ENCODE measurements around the gene NBDY. TPM values are rescaled to one million over a fixed set of nuclear protein-coding genes. Genes with fewer than 3 reads are reported as not detected.
A peak's percentile ranks its signal among the peaks of the same experiment; 100 is the strongest.

NBDY gene
- total and polyA plus RNA-seq, 2 of the 4 experiments (the other 2 are of a cell fraction): 3.2 to 61.5 TPM

DNA sequence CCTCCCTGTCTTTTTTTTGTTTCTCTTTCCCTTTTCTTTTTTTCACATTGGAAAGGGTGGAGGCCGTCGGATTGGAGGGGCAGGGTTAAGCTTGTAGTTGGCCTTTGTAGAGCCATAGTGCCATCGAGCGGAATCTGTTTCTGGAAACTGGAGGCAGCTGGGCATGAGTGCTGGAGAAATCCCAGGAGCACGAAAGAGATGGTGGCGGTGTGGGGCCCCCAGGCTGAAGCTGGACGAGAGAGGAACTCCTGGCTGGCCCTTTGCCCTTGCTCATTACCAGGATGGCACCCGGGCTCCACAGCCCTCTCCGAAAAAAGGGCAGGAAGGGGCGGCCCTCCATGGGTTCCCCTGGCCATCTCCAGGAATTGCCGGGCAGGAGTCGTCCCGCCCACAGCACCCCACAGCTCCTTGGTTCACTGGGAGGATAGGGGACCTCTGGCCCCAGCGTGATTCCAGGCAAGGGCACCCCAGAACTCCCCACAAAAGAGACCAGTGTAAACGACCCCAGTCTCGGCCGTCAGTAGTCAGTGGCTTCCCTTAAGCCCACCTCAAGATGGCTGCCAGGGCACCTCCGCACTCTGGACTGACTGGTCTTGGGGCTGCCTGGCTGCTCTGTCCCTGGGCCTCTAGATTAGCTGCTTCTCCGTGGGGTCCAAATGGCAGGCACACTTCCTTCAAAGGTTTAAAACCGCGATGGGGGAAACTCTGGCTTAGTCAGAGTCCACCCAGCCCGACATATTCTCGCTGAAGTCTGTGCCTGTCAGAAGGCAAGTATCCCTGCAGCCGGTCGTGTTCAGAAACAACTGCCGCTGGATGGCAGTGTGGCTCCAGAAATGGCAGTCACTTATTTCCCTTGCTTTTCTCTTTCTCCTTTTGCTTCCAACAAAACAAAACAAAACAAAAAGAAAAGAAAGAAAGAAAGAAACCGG is 74.1 kb downstream of the NBDY start:
- in situ Hi-C loops (cut with MboI; ENCODE audit: low sequenced_read_pairs): loop anchor here (25.0 kb wide), 3 partner anchors 184 to 1109 kb away; partner anchors contain the start of genes SPIN2B, SPIN3 and ZXDA
- no peak overlapping the region for H2AK9ac ChIP-seq (replicated peaks; ENCODE audit: low read depth, low read length, poor library complexity)
- H3K9ac ChIP-seq (ENCODE audit: low read depth, low read length): peak overlapping the region; percentile 21; the same call in 1 of the 2 replicates
- 0 out of 4 replicates have a peak overlapping the region, but pooled peaks of 1 of the 2 experiments have one; percentile 19 for H4K8ac ChIP-seq (ENCODE audit: low read depth in 2 of 2, low read length in 2 of 2)
- POLR2A ChIA-PET (ENCODE audit: unreplicated experiment): interaction anchor here (0.7 kb wide), 1 partner anchor 10 kb away, joined by 3 read pairs; no protein-coding TSS in a partner anchor
- dilution Hi-C loops (cut with HindIII; ENCODE audit: low sequenced_read_pairs, unreplicated experiment): no loop called here
- no peaks in the 10 kb centered on the region; the same call in 1 of the 2 replicates for H3K27me3 ChIP-seq (ENCODE audit: control insufficient read depth, insufficient read depth, low read length)
- H3K4ac ChIP-seq (ENCODE audit: low read depth, low read length): no peak overlapping the region
- no TSS peak for BruUV-seq (replicated peaks)
- ATAC-seq (ENCODE audit: low read depth) (peak; percentile 91), DNase-seq (peak; percentile 76)
- H2BK20ac ChIP-seq (ENCODE audit: low read depth, low read length): no peak overlapping the region
- H2BK120ac ChIP-seq (ENCODE audit: low read depth, low read length): no peak overlapping the region
- no peaks in the 10 kb centered on the region for H4K20me1 ChIP-seq (ENCODE audit: insufficient read depth, low read length)
- WGBS, 2 experiments (ENCODE audit: extremely low coverage in 2 of 2, insufficient read length in 1 of 2): 26% methylated on average over 11 of the region's 27 CpGs; no CpG with 5 or more reads in 1 of the 2 experiments
- H4K5ac ChIP-seq (ENCODE audit: low read depth, low read length): no peak overlapping the region
- no peak overlapping the region for H3K14ac ChIP-seq (replicated peaks; ENCODE audit: low read depth, low read length)
- no peak overlapping the region for H4K91ac ChIP-seq (ENCODE audit: insufficient read depth, low read depth, low read length)
- peak overlapping the region; percentile 66 for H2AFZ ChIP-seq (replicated peaks; ENCODE audit: low read length, poor library complexity)
- H2BK5ac ChIP-seq (ENCODE audit: low read depth, low read length, poor library complexity, severe bottlenecking): no peak overlapping the region
- H2AK5ac ChIP-seq (ENCODE audit: low read depth, low read length): no peak overlapping the region
- peak overlapping the region; percentile 47 for H3K4me3 ChIP-seq (ENCODE audit: insufficient read depth, low read depth, low read length)
- H3K18ac ChIP-seq (ENCODE audit: low read depth, low read length): no peak overlapping the region
- H3K23ac ChIP-seq (ENCODE audit: low read depth, low read length): no peak overlapping the region
- intact Hi-C loops (cut with micrococcal nuclease): loop anchor here (1.0 kb wide), 1 partner anchor 175 kb away; no protein-coding TSS in a partner anchor
- peak overlapping the region; percentile 55 for H3K4me2 ChIP-seq (ENCODE audit: low read depth, low read length)
- no peak overlapping the region for H3K27ac ChIP-seq (ENCODE audit: insufficient read depth, low read length)
- TF ChIP-seq ELK1 (IDR thresholded peaks at IDR 0.05; ENCODE audit: borderline replicate concordance, low read depth, low read length) (no peak), MAFK (IDR thresholded peaks at IDR 0.05; ENCODE audit: low read depth, low read length) (no peak), RFX5 (IDR thresholded peaks at IDR 0.05; ENCODE audit: low read depth, low read length) (no peak), RAD21 (IDR thresholded peaks at IDR 0.05; ENCODE audit: low read length) (peak; percentile 78), MXI1 (IDR thresholded peaks at IDR 0.05; ENCODE audit: borderline replicate concordance, low read depth, low read length) (no peak), MAZ (IDR thresholded peaks at IDR 0.05; ENCODE audit: borderline replicate concordance, low read depth, low read length) (no peak), RCOR1 (IDR thresholded peaks at IDR 0.05; ENCODE audit: insufficient replicate concordance, low read length) (no peak), SMC3 (IDR thresholded peaks at IDR 0.05; ENCODE audit: low read depth, low read length) (peak; percentile 49), NFE2L2 (IDR thresholded peaks at IDR 0.05; ENCODE audit: low read depth, low read length) (no peak)
- TF ChIP-seq, protein P1, sequence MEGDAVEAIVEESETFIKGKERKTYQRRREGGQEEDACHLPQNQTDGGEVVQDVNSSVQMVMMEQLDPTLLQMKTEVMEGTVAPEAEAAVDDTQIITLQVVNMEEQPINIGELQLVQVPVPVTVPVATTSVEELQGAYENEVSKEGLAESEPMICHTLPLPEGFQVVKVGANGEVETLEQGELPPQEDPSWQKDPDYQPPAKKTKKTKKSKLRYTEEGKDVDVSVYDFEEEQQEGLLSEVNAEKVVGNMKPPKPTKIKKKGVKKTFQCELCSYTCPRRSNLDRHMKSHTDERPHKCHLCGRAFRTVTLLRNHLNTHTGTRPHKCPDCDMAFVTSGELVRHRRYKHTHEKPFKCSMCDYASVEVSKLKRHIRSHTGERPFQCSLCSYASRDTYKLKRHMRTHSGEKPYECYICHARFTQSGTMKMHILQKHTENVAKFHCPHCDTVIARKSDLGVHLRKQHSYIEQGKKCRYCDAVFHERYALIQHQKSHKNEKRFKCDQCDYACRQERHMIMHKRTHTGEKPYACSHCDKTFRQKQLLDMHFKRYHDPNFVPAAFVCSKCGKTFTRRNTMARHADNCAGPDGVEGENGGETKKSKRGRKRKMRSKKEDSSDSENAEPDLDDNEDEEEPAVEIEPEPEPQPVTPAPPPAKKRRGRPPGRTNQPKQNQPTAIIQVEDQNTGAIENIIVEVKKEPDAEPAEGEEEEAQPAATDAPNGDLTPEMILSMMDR (conservative IDR thresholded peaks at IDR 0.05; ENCODE audit: low read depth, low read length): peak; percentile 74
- H3K9me3 ChIP-seq (ENCODE audit: control insufficient read depth, insufficient read depth, low read length): no peaks in the 10 kb centered on the region
- H3K79me1 ChIP-seq (ENCODE audit: low read depth in 1 of 2, low read length in 2 of 2): peaks cover 0 to 5% of the 10 kb centered on the region in 2 experiments; a peak in 1 of 4 replicates
- no peaks in the 10 kb centered on the region; the same call in 1 of the 2 replicates for H3K9me1 ChIP-seq (ENCODE audit: insufficient read depth, low read length)
- CTCF ChIA-PET: interaction anchor here (0.8 kb wide), 1 partner anchor 175 kb away, joined by 3 read pairs; no protein-coding TSS in a partner anchor
- no peak overlapping the region for H3K56ac ChIP-seq (ENCODE audit: extremely low read depth, insufficient read depth, low read length)
- H3K36me3 ChIP-seq (ENCODE audit: control insufficient read depth, insufficient read depth, low read length): no peaks in the 10 kb centered on the region; the same call in 1 of the 2 replicates
- no peak overlapping the region for H2BK15ac ChIP-seq (ENCODE audit: low read depth, low read length)
- no peaks in the 10 kb centered on the region; the same call in 1 of the 2 replicates for H3K4me1 ChIP-seq (ENCODE audit: control insufficient read depth, insufficient read depth, low read length)

Measured in IMR-90 (cell line).